GM19193 (cell line): Measurements from ENCODE around the gene SEC11A.

ENCODE experiments used
- POLR2A ChIP-seq: IDR thresholded peaks from 4 replicates; pipeline ENCODE4 v1.6.1; 2011; ENCODE audit not compliant: insufficient read depth, insufficient read length; ENCODE audit errors: extremely low read depth

Gene SEC11A

GRCh38 chr15:84659904-84660781 lies 55.8 kb downstream of the SEC11A start:
- no peak for TF ChIP-seq POLR2A

- TF ChIP-seq POLR2A = no peak
Measured at GRCh38 chr15:84658788-84659411, 57.0 kb downstream of the SEC11A start.

- TF ChIP-seq POLR2A = peak; percentile 54
Measured at GRCh38 chr15:84658080-84658787, 57.7 kb downstream of the SEC11A start, which contains the start of gene NMB. Gene NMB (minus strand): TSS chr15:84658199. CDS start chr15:84658152, 47 bp downstream.

- no peak for TF ChIP-seq POLR2A
Measured at GRCh38 chr15:84657748-84658079, 58.2 kb downstream of the SEC11A start.

- TF ChIP-seq POLR2A = no peak
Measured at GRCh38 chr15:84656972-84657371, 59.0 kb downstream of the SEC11A start.

GRCh38 chr15:84654689-84655453 lies 61.1 kb downstream of the SEC11A start:
- TF ChIP-seq POLR2A = no peak

- TF ChIP-seq POLR2A = peak; percentile 71
Measured at GRCh38 chr15:84653910-84654688, 61.8 kb downstream of the SEC11A start, which contains the start of gene WDR73. Gene WDR73 (minus strand): TSS chr15:84654283. CDS start chr15:84654274, 9 bp downstream.

GRCh38 chr15:84653584-84653909 lies 62.4 kb downstream of the SEC11A start:
- no peak for TF ChIP-seq POLR2A

GRCh38 chr15:84649706-84650105 lies 66.2 kb downstream of the SEC11A start:
- no peak for TF ChIP-seq POLR2A

GRCh38 chr15:84648539-84648938 lies 67.4 kb downstream of the SEC11A start:
- TF ChIP-seq POLR2A = no peak

- TF ChIP-seq POLR2A = no peak
Measured at GRCh38 chr15:84647726-84648125, 68.2 kb downstream of the SEC11A start.

- no peak for TF ChIP-seq POLR2A
Measured at GRCh38 chr15:84645997-84646396, 69.9 kb downstream of the SEC11A start.

GRCh38 chr15:84645496-84645895 lies 70.4 kb downstream of the SEC11A start:
- TF ChIP-seq POLR2A = no peak

GRCh38 chr15:84643838-84644237 lies 72.1 kb downstream of the SEC11A start:
- TF ChIP-seq POLR2A = no peak
